ENCODE data around the gene DTNA.
A peak's percentile ranks its signal among the peaks of the same experiment; 100 is the strongest.

Gene DTNA

GRCh38 chr18:34738175-34738894 lies 28.2 kb downstream of the DTNA start:
- no peak for DNase-seq (ENCODE audit: low read depth)
- no peak for TF ChIP-seq CTCF (conservative IDR thresholded peaks at IDR 0.05; ENCODE audit: low read length)
- no peak overlapping the region for H3K4me3 ChIP-seq (ENCODE audit: low read length)

- no peak for DNase-seq (ENCODE audit: low read depth)
- TF ChIP-seq CTCF (conservative IDR thresholded peaks at IDR 0.05; ENCODE audit: low read length): no peak
Measured at GRCh38 chr18:34740101-34740500, 30.0 kb downstream of the DTNA start.

GRCh38 chr18:34740724-34741123 lies 30.6 kb downstream of the DTNA start:
- no peak overlapping the region for H3K4me3 ChIP-seq (ENCODE audit: low read length)
- DNase-seq (ENCODE audit: low read depth): no peak
- no peak for TF ChIP-seq CTCF (conservative IDR thresholded peaks at IDR 0.05; ENCODE audit: low read length)

More at GRCh38 chr18:34740101-34740500, 30.0 kb downstream of the DTNA start:
- no peak overlapping the region for H3K4me3 ChIP-seq (ENCODE audit: low read length)

- TF ChIP-seq CTCF (conservative IDR thresholded peaks at IDR 0.05; ENCODE audit: low read length): no peak
- no peak overlapping the region for H3K4me3 ChIP-seq (ENCODE audit: low read length)
- DNase-seq (ENCODE audit: low read depth): no peak
Measured at GRCh38 chr18:34741401-34741800, 31.3 kb downstream of the DTNA start.

GRCh38 chr18:34742891-34743341 lies 32.8 kb downstream of the DTNA start:
- no peak for DNase-seq (ENCODE audit: low read depth)
- TF ChIP-seq CTCF (conservative IDR thresholded peaks at IDR 0.05; ENCODE audit: low read length): no peak
- H3K4me3 ChIP-seq (ENCODE audit: low read length): no peak overlapping the region

- peak; percentile 59 for DNase-seq (ENCODE audit: low read depth)
- no peak for TF ChIP-seq CTCF (conservative IDR thresholded peaks at IDR 0.05; ENCODE audit: low read length)
- no peak overlapping the region for H3K4me3 ChIP-seq (ENCODE audit: low read length)
Measured at GRCh38 chr18:34744569-34744968, 34.5 kb downstream of the DTNA start.

GRCh38 chr18:34746614-34747013 lies 36.5 kb downstream of the DTNA start:
- DNase-seq (ENCODE audit: low read depth): no peak
- no peak overlapping the region for H3K4me3 ChIP-seq (ENCODE audit: low read length)
- no peak for TF ChIP-seq CTCF (conservative IDR thresholded peaks at IDR 0.05; ENCODE audit: low read length)
